ENCODE results near the gene XRCC4.

The XRCC4 gene

GRCh38 chr5:83362526-83362925, 285.2 kb downstream of the XRCC4 start:
- Histone ChIP-seq H3K9ac (ENCODE audit: low read depth, low read length) (no peak overlapping the region), H3K4me1 (ENCODE audit: control insufficient read depth, insufficient read depth, low read length) (peaks cover 4% of the 10 kb centered on the region; the same call in 1 of the 2 replicates), H3K27ac (ENCODE audit: low read depth, low read length) (no peak overlapping the region), H3K36me3 (ENCODE audit: control insufficient read depth, insufficient read depth, low read length) (no peaks in the 10 kb centered on the region), H3K9me3 (ENCODE audit: control insufficient read depth, insufficient read depth, low read length) (peaks cover 11% of the 10 kb centered on the region), H3K27me3 (ENCODE audit: control insufficient read depth, insufficient read depth, low read length) (no peaks in the 10 kb centered on the region), H3K4me3 (ENCODE audit: low read depth, low read length) (no peak overlapping the region)

- Histone ChIP-seq H3K9ac (ENCODE audit: low read depth, low read length) (no peak overlapping the region), H3K4me1 (ENCODE audit: control insufficient read depth, insufficient read depth, low read length) (no peaks in the 10 kb centered on the region; the same call in 1 of the 2 replicates), H3K27ac (ENCODE audit: low read depth, low read length) (no peak overlapping the region), H3K36me3 (ENCODE audit: control insufficient read depth, insufficient read depth, low read length) (no peaks in the 10 kb centered on the region), H3K9me3 (ENCODE audit: control insufficient read depth, insufficient read depth, low read length) (peaks cover 11% of the 10 kb centered on the region), H3K27me3 (ENCODE audit: control insufficient read depth, insufficient read depth, low read length) (no peaks in the 10 kb centered on the region), H3K4me3 (ENCODE audit: low read depth, low read length) (no peak overlapping the region)
Observed at GRCh38 chr5:83363111-83363885, 286.0 kb downstream of the XRCC4 start.

GRCh38 chr5:83363886-83364275, 286.5 kb downstream of the XRCC4 start:
- H3K9me3 ChIP-seq (ENCODE audit: control insufficient read depth, insufficient read depth, low read length) = peaks cover 11% of the 10 kb centered on the region
- no peak overlapping the region for H3K27ac ChIP-seq (ENCODE audit: low read depth, low read length)
- H3K9ac ChIP-seq (ENCODE audit: low read depth, low read length) = no peak overlapping the region
- no peak overlapping the region for H3K4me3 ChIP-seq (ENCODE audit: low read depth, low read length)
- no peaks in the 10 kb centered on the region for H3K36me3 ChIP-seq (ENCODE audit: control insufficient read depth, insufficient read depth, low read length)
- no peaks in the 10 kb centered on the region for H3K27me3 ChIP-seq (ENCODE audit: control insufficient read depth, insufficient read depth, low read length)
- no peaks in the 10 kb centered on the region; the same call in 1 of the 2 replicates for H3K4me1 ChIP-seq (ENCODE audit: control insufficient read depth, insufficient read depth, low read length)

GRCh38 chr5:83364312-83365299, 287.3 kb downstream of the XRCC4 start:
- Histone ChIP-seq H3K9ac (ENCODE audit: low read depth, low read length) (no peak overlapping the region), H3K4me1 (ENCODE audit: control insufficient read depth, insufficient read depth, low read length) (no peaks in the 10 kb centered on the region; the same call in 1 of the 2 replicates), H3K36me3 (ENCODE audit: control insufficient read depth, insufficient read depth, low read length) (no peaks in the 10 kb centered on the region), H3K4me3 (ENCODE audit: low read depth, low read length) (no peak overlapping the region), H3K27ac (ENCODE audit: low read depth, low read length) (no peak overlapping the region), H3K9me3 (ENCODE audit: control insufficient read depth, insufficient read depth, low read length) (peaks cover 11% of the 10 kb centered on the region), H3K27me3 (ENCODE audit: control insufficient read depth, insufficient read depth, low read length) (no peaks in the 10 kb centered on the region)

GRCh38 chr5:83368319-83368718, 291.0 kb downstream of the XRCC4 start:
- no peak overlapping the region for H3K27ac ChIP-seq (ENCODE audit: low read depth, low read length)
- no peaks in the 10 kb centered on the region for H3K9me3 ChIP-seq (ENCODE audit: control insufficient read depth, insufficient read depth, low read length)
- no peaks in the 10 kb centered on the region for H3K36me3 ChIP-seq (ENCODE audit: control insufficient read depth, insufficient read depth, low read length)
- H3K27me3 ChIP-seq (ENCODE audit: control insufficient read depth, insufficient read depth, low read length) = no peaks in the 10 kb centered on the region
- H3K4me3 ChIP-seq (ENCODE audit: low read depth, low read length) = no peak overlapping the region
- H3K9ac ChIP-seq (ENCODE audit: low read depth, low read length) = no peak overlapping the region
- H3K4me1 ChIP-seq (ENCODE audit: control insufficient read depth, insufficient read depth, low read length) = no peaks in the 10 kb centered on the region; the same call in 1 of the 2 replicates

GRCh38 chr5:83368835-83369234, 291.5 kb downstream of the XRCC4 start:
- Histone ChIP-seq H3K4me3 (ENCODE audit: low read depth, low read length) (no peak overlapping the region), H3K9me3 (ENCODE audit: control insufficient read depth, insufficient read depth, low read length) (no peaks in the 10 kb centered on the region), H3K9ac (ENCODE audit: low read depth, low read length) (no peak overlapping the region), H3K36me3 (ENCODE audit: control insufficient read depth, insufficient read depth, low read length) (no peaks in the 10 kb centered on the region), H3K4me1 (ENCODE audit: control insufficient read depth, insufficient read depth, low read length) (no peaks in the 10 kb centered on the region), H3K27me3 (ENCODE audit: control insufficient read depth, insufficient read depth, low read length) (no peaks in the 10 kb centered on the region), H3K27ac (ENCODE audit: low read depth, low read length) (no peak overlapping the region)

GRCh38 chr5:83370957-83371356, 293.6 kb downstream of the XRCC4 start:
- no peak overlapping the region for H3K9ac ChIP-seq (ENCODE audit: low read depth, low read length)
- no peaks in the 10 kb centered on the region for H3K27me3 ChIP-seq (ENCODE audit: control insufficient read depth, insufficient read depth, low read length)
- no peaks in the 10 kb centered on the region for H3K36me3 ChIP-seq (ENCODE audit: control insufficient read depth, insufficient read depth, low read length)
- no peaks in the 10 kb centered on the region for H3K9me3 ChIP-seq (ENCODE audit: control insufficient read depth, insufficient read depth, low read length)
- H3K4me1 ChIP-seq (ENCODE audit: control insufficient read depth, insufficient read depth, low read length) = no peaks in the 10 kb centered on the region
- H3K27ac ChIP-seq (ENCODE audit: low read depth, low read length) = no peak overlapping the region
- no peak overlapping the region for H3K4me3 ChIP-seq (ENCODE audit: low read depth, low read length)

GRCh38 chr5:83371726-83372125, 294.4 kb downstream of the XRCC4 start:
- Histone ChIP-seq H3K9me3 (ENCODE audit: control insufficient read depth, insufficient read depth, low read length) (no peaks in the 10 kb centered on the region), H3K4me3 (ENCODE audit: low read depth, low read length) (no peak overlapping the region), H3K27ac (ENCODE audit: low read depth, low read length) (no peak overlapping the region), H3K9ac (ENCODE audit: low read depth, low read length) (no peak overlapping the region), H3K36me3 (ENCODE audit: control insufficient read depth, insufficient read depth, low read length) (no peaks in the 10 kb centered on the region), H3K27me3 (ENCODE audit: control insufficient read depth, insufficient read depth, low read length) (no peaks in the 10 kb centered on the region), H3K4me1 (ENCODE audit: control insufficient read depth, insufficient read depth, low read length) (no peaks in the 10 kb centered on the region)

GRCh38 chr5:83374547-83374946, 297.2 kb downstream of the XRCC4 start:
- H3K9me3 ChIP-seq (ENCODE audit: control insufficient read depth, insufficient read depth, low read length) = no peaks in the 10 kb centered on the region
- H3K27ac ChIP-seq (ENCODE audit: low read depth, low read length) = no peak overlapping the region
- no peaks in the 10 kb centered on the region for H3K27me3 ChIP-seq (ENCODE audit: control insufficient read depth, insufficient read depth, low read length)
- no peak overlapping the region for H3K4me3 ChIP-seq (ENCODE audit: low read depth, low read length)
- H3K4me1 ChIP-seq (ENCODE audit: control insufficient read depth, insufficient read depth, low read length) = peaks cover 11% of the 10 kb centered on the region
- no peak overlapping the region for H3K9ac ChIP-seq (ENCODE audit: low read depth, low read length)
- no peaks in the 10 kb centered on the region for H3K36me3 ChIP-seq (ENCODE audit: control insufficient read depth, insufficient read depth, low read length)

GRCh38 chr5:83375049-83375745, 297.9 kb downstream of the XRCC4 start:
- Histone ChIP-seq H3K9ac (ENCODE audit: low read depth, low read length) (no peak overlapping the region), H3K27ac (ENCODE audit: low read depth, low read length) (no peak overlapping the region)

More at GRCh38 chr5:83375049-83375745, 297.9 kb downstream of the XRCC4 start:
- H3K36me3 ChIP-seq (ENCODE audit: control insufficient read depth, insufficient read depth, low read length) = no peaks in the 10 kb centered on the region
- no peaks in the 10 kb centered on the region for H3K27me3 ChIP-seq (ENCODE audit: control insufficient read depth, insufficient read depth, low read length)
- no peaks in the 10 kb centered on the region for H3K9me3 ChIP-seq (ENCODE audit: control insufficient read depth, insufficient read depth, low read length)
- no peak overlapping the region for H3K4me3 ChIP-seq (ENCODE audit: low read depth, low read length)
- H3K4me1 ChIP-seq (ENCODE audit: control insufficient read depth, insufficient read depth, low read length) = peaks cover 11% of the 10 kb centered on the region

Measured in HUES48 (cell line).